MM.1S (cell line): ENCODE data around the gene JUND.

Experiments used
- EZH2phosphoT487 ChIP-seq: fragments of 300-600 bp; sonication (generic); IDR thresholded peaks from 2 replicates; pipeline ENCODE4 v1.6.1; 2018; ENCODE audit warnings: antibody characterized with exemption, low read length
- TF ChIP-seq, protein P1 (sequence below): fragments of 300-600 bp; sonication (generic); IDR thresholded peaks from 2 replicates; pipeline ENCODE4 v1.5.1; 2016; ENCODE audit warnings: antibody characterized with exemption, low read length, mixed read lengths

DNA sequence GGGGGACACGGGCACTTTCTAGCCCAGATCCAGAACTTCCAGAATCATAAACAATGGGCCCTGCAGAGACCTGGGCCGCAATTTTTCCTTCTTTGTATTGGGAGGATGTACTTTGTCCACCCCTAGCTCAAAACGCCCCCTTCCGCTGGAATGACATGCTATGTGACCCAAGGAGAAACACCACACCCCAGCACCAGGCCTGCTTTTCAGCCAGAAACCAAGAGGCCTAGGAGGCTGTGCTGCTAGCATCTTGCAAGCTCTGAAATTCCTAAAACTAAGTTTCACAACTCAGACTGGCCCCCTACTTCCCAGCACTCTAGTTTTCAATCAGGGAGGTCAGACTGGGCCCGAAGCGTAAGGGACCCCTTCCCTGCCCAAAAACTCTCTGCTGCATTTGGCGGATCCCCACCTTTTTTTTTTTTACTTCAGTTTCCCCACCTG, 40.9 kb upstream of the JUND start:
- TF ChIP-seq, protein P1, sequence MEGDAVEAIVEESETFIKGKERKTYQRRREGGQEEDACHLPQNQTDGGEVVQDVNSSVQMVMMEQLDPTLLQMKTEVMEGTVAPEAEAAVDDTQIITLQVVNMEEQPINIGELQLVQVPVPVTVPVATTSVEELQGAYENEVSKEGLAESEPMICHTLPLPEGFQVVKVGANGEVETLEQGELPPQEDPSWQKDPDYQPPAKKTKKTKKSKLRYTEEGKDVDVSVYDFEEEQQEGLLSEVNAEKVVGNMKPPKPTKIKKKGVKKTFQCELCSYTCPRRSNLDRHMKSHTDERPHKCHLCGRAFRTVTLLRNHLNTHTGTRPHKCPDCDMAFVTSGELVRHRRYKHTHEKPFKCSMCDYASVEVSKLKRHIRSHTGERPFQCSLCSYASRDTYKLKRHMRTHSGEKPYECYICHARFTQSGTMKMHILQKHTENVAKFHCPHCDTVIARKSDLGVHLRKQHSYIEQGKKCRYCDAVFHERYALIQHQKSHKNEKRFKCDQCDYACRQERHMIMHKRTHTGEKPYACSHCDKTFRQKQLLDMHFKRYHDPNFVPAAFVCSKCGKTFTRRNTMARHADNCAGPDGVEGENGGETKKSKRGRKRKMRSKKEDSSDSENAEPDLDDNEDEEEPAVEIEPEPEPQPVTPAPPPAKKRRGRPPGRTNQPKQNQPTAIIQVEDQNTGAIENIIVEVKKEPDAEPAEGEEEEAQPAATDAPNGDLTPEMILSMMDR = peak; percentile 27
- no peak for TF ChIP-seq EZH2phosphoT487
